HG02870 (cell line): ENCODE measurements around the gene CTIF.
"Not testable (repeated sequence)": the region's sequence is repeated elsewhere in the genome, so short reads cannot be mapped to it uniquely, and the experiment has no call there.

Experiments used
- ATAC-seq: cut with Tn5 transposase; IDR thresholded peaks from one replicate; pipeline ENCODE4 v1.9.1; 2021; ENCODE audit warnings: mild to moderate bottlenecking, moderate library complexity; ENCODE audit not compliant: unreplicated experiment

CTIF gene

GRCh38 chr18:48700446-48700845, 161.6 kb downstream of the CTIF start:
- peak; percentile 47 for ATAC-seq

- ATAC-seq: no peak
These were observed 163.7 kb downstream of the CTIF start for GRCh38 chr18:48702346-48703027.

DNA sequence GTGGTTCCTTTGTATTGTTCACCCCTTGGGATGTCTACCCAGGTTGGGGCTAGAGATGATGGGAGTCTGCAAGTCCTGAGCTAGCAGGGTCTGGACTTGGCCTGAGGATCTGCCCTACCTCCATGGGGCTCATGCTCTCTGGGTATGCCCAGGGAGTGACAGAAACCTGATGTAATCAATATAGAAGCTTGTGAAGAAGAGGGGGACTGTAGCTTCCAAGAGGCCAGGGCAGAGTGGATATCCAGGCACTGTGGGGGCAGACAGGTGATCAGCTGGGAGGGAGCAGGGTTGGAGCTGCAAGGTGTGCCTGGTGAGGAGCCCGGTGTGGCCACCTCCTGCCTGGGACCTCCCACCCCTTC, 164.2 kb downstream of the CTIF start:
- no peak for ATAC-seq

DNA sequence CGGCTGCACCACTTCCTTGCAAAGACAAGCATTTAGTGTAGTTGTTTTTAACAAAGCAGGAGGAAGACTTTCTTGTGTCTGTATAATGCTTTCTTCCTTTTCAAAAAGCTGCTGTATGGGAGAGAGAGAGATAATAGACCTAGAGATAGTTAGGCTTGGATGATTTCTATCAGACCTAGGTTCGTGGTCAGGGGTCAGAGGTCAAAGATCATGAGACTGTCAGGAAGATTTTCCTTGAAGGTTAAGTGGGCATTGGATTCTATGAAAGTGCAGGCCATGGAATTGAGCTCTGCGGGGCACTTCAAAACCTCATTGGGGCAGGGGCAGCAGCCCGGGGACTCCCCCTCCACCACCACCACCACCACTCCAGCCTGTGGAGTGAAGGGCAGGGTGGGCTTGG, 164.6 kb downstream of the CTIF start:
- ATAC-seq: no peak

GRCh38 chr18:48705043-48705442, 166.2 kb downstream of the CTIF start:
- ATAC-seq: no peak

GRCh38 chr18:48705531-48705930, 166.7 kb downstream of the CTIF start:
- ATAC-seq: no peak

DNA sequence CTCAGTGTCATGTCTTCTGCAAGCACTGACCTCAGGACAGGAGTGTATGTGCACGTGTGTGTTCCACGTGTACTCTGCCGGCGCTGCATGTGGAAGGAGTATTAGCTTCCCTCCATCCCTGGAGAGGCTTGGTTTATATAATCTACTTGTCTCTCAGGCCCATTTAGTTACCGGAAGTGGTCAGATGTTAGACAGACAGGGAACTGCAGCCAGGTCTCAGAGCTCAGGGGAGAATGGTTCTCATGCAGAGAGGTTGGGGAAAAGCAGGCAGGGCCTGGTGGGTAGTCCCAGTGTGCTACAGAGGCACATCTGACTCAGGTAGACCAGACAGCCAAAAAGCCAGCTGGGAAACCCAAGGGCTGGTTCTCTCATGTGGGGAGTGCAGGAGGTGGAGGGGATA, 167.9 kb downstream of the CTIF start:
- ATAC-seq: no peak

DNA sequence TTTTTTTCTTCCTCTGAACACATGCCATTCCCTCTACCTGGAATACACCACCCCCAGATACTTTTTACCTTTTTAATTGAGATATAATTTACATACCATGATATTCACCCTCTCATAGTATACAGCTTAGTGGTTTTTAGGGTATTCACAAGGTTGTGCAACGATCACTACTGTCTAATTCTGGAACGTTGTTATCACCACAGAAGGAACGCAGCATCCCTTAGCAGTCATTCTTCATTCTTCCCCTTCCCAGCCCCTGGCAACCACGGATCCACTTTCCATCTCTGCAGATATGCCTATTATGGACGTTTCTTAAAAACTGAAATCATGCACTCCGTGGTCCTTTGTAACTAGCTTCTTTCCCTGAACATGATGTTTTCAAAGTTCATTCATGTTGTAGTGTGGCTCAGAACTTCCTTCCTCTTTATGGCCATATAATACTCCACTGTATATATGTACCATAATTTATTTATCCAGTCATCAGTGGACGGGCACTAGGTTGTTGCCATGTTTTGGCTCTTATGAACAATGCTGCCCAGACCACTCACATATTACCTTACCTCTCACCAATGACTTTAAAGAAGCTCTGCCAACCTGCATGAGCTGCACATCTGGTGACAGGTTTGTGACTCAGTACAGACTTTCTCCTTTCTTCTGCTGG, 168.9 kb downstream of the CTIF start:
- ATAC-seq: no peak

GRCh38 chr18:48708807-48709206, 170.0 kb downstream of the CTIF start:
- ATAC-seq: no peak

DNA sequence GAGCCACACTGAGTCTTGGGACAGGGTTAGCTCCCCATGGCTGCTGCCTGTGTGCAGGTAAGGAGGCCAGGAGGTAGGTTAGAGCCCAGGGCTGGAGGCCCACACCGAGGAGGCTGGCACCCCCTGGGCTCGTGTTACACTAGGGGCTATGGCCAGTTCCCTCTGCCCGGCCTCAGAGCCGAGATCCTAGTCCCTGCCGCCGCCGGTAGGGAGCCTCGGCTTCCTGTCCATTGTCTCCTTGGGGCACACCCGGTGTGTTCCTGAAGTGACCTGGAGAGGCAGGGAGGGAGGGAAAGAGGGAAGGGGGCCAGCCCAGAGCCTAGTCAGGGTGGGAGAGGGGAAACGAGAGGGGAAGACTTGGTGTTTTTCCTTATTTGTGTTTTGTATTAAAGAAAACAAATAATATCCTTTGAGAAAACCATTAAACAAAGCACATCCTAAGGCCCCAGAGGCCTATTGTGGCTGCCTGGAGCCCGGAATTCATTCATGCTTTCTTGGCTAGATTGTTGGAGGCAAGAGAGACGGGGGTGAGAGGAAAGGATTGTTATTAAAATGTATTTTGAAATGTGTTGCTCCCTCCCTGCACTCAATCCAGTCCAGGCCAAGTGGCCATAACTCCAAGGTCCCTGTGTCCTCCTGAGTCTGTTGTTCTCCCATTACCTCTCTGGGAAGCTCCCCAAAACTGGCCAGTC, 170.7 kb downstream of the CTIF start:
- no peak for ATAC-seq

DNA sequence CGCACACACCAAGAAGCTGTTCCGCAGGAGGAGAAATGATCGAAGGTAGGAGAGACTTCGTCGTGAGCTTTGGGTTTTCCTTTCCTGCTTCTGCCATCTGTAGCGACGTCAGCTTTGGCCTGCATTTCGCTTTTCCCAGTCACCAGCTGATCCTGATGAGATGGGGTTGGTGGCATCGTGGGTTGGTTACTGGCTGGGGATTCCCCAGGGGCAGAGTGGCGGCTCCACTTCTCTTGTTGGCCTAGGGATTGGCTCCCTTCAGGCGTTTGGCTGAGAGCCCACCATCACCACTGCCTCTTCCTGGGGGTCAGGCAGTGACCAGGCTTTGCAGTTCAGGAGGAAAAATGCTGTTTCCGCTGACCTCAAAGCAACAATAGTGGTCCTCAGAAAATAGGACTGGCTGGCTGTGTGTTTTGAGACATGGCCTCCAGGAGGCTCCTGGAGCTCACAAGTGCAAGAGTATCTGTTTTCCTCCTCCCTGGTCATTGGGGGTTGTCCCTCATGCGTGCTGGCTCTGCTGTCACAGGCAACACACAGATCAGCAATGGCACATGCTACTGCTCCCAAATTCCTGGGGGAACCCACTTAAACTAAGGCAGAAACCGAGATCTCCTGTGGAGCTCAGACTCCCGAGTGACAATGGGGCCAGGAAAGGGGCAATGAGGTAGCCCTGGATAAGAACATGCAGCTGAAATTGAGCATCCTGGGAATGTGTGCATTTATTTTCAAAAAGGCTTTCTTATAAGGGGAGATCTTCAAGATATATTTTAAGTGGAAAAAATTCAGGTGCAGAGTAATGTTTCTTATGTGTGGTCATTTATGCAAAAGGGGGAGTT, 173.0 kb downstream of the CTIF start:
- ATAC-seq: peak; percentile 47

GRCh38 chr18:48713309-48713708, 174.5 kb downstream of the CTIF start:
- no peak for ATAC-seq

DNA sequence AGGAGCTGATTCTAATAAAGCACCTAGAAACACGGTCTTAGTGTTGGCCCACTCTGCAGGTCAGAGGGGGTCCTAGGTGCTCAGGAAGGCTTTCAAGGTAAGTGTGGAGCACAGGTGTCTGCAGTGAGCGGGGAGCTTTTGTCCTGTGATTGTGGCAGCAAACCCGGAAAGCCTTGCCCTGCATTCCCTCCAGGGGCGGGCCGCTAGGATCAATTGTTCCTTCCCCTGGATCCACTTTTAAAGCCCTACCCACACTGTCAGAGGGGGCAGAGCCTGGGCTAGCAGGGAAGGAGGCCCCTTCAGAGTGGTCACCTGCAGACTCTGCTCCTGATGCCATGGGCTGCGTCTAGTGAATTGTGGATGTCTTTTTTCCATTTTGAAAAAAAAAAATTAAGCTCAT, 176.0 kb downstream of the CTIF start:
- ATAC-seq: no peak

GRCh38 chr18:48715711-48716361, 177.0 kb downstream of the CTIF start:
- ATAC-seq: peak; percentile 71

GRCh38 chr18:48717227-48717626, 178.4 kb downstream of the CTIF start:
- not testable (repeated sequence) for ATAC-seq

DNA sequence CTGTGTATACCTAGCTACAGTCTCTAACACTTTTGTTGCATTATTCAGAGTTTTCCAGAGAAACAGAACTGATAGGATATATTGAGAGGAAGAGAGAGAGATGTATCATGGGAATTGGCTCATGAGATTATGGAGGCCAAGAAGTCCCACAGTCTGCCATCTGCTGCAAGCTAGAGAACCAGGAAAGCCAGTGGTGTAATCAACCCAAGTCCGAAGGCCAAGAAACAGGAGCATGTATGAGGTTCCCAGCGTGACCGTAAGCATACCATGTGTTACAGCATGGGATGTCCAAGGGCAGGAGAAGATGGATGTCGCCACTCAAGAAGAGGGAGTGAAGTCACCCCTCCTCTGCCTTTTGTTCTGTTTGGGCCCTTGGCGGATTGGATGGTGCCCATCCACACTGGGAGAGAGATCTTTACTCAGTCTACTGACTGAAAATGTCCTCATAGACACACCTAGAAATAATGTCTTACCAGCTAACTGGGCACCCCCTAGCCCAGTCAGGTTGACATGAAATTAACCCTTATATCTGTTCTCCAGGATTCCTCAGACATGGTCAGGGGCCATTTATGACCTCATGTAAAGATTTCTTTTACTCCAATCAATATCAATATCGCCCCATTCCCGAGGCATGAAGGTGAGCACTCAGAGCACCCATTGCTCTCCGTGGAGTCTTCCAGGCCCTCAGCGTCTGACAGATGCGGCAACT, 179.6 kb downstream of the CTIF start:
- ATAC-seq: no peak

GRCh38 chr18:48719388-48719787, 180.6 kb downstream of the CTIF start:
- no peak for ATAC-seq

- no peak for ATAC-seq
These were observed 181.3 kb downstream of the CTIF start for GRCh38 chr18:48719974-48720654.

- no peak for ATAC-seq
These were observed 181.8 kb downstream of the CTIF start for GRCh38 chr18:48720655-48721025.

- no peak for ATAC-seq
These were observed 182.5 kb downstream of the CTIF start for GRCh38 chr18:48721312-48721711.
